Measurements from ENCODE around the gene C16orf96.

The C16orf96 gene

GRCh38 chr16:4624015-4624826 is 68.1 kb downstream of the C16orf96 start, which contains the start of gene MGRN1:
Gene MGRN1 (plus strand): TSS chr16:4624826. CDS start chr16:4624961, 135 bp downstream.
- peak; percentile 64 for DNase-seq

- DNase-seq = no peak
These were observed 68.9 kb downstream of the C16orf96 start for GRCh38 chr16:4624827-4625559.

GRCh38 chr16:4625560-4626159 is 69.5 kb downstream of the C16orf96 start:
- no peak for DNase-seq

GRCh38 chr16:4626396-4626795 is 70.3 kb downstream of the C16orf96 start:
- no peak for DNase-seq

GRCh38 chr16:4628283-4628682 is 72.1 kb downstream of the C16orf96 start:
- no peak for DNase-seq

GRCh38 chr16:4631444-4631843 is 75.3 kb downstream of the C16orf96 start:
- no peak for DNase-seq

GRCh38 chr16:4633910-4634635 is 77.9 kb downstream of the C16orf96 start:
- DNase-seq = no peak

- DNase-seq = no peak
These were observed 78.6 kb downstream of the C16orf96 start for GRCh38 chr16:4634768-4635167.

GRCh38 chr16:4636196-4636595 is 80.1 kb downstream of the C16orf96 start:
- no peak for DNase-seq

GRCh38 chr16:4637501-4638166 is 81.5 kb downstream of the C16orf96 start:
- DNase-seq = no peak

GRCh38 chr16:4639899-4640509 is 83.9 kb downstream of the C16orf96 start:
- no peak for DNase-seq

GRCh38 chr16:4640572-4641305 is 84.6 kb downstream of the C16orf96 start:
- no peak for DNase-seq

- no peak for DNase-seq
These were observed 85.2 kb downstream of the C16orf96 start for GRCh38 chr16:4641306-4641687.

GRCh38 chr16:4641895-4642294 is 85.8 kb downstream of the C16orf96 start:
- no peak for DNase-seq

GRCh38 chr16:4646773-4647643 is 90.9 kb downstream of the C16orf96 start:
- no peak for DNase-seq

- DNase-seq = no peak
These were observed 91.5 kb downstream of the C16orf96 start for GRCh38 chr16:4647644-4647980.

- DNase-seq = no peak
These were observed 92.8 kb downstream of the C16orf96 start for GRCh38 chr16:4648917-4649316.

GRCh38 chr16:4649744-4650442 is 93.8 kb downstream of the C16orf96 start:
- DNase-seq = no peak

All from NCI-H1048 (cell line).